Liver (tissue), 9 donors: ENCODE measurements around the gene EHD4. TPM values are rescaled to one million over a fixed set of nuclear protein-coding genes. Genes with fewer than 3 reads are reported as not detected.

Experiments used
- DNase-seq: peaks from one replicate; pipeline ENCODE4 v3.0.0-alpha.2; 2017; ENCODE audit warnings: low spot score
- H3K27ac ChIP-seq, 2 donors: one replicate each; pipeline ENCODE4 v1.7.0; 2013; ENCODE audit warnings: inconsistent platforms in 2 of 2, low read length in 2 of 2, control low read depth in 1 of 2, low read depth in 1 of 2, mild to moderate bottlenecking in 1 of 2
- H3K27me3 ChIP-seq, 4 donors: one replicate each; pipeline versions ENCODE4 v1.6.1 to v1.7.0; 2013; ENCODE audit warnings: low read length in 3 of 4, inconsistent platforms in 1 of 4, mild to moderate bottlenecking in 1 of 4, moderate library complexity in 1 of 4; ENCODE audit not compliant: control insufficient read depth in 4 of 4, insufficient read depth in 4 of 4
- H3K36me3 ChIP-seq, 4 donors: one replicate each; pipeline versions ENCODE4 v1.6.1 to v1.7.0; 2013; ENCODE audit warnings: low read length in 3 of 4, mild to moderate bottlenecking in 3 of 4, low read depth in 1 of 4, moderate library complexity in 1 of 4; ENCODE audit not compliant: control insufficient read depth in 4 of 4, insufficient read depth in 3 of 4
- H3K4me1 ChIP-seq, 4 donors: one replicate each; pipeline versions ENCODE4 v1.6.1 to v1.7.0; 2013; ENCODE audit warnings: low read length in 3 of 4, mild to moderate bottlenecking in 3 of 4, moderate library complexity in 1 of 4; ENCODE audit not compliant: control insufficient read depth in 4 of 4, insufficient read depth in 4 of 4
- H3K4me3 ChIP-seq, 3 donors: one replicate each; pipeline versions ENCODE4 v1.6.1 to v1.7.0; 2013; ENCODE audit warnings: low read length in 3 of 3, control low read depth in 1 of 3, low read depth in 1 of 3, mild to moderate bottlenecking in 1 of 3
- H3K9ac ChIP-seq, 2 donors: one replicate each; pipeline ENCODE4 v1.7.0; 2013; ENCODE audit warnings: low read length in 2 of 2, mild to moderate bottlenecking in 2 of 2, moderate library complexity in 2 of 2, control low read depth in 1 of 2, low read depth in 1 of 2
- H3K9me3 ChIP-seq, 4 donors: one replicate each; pipeline versions ENCODE4 v1.6.1 to v1.7.0; 2013; ENCODE audit warnings: low read length in 3 of 4; ENCODE audit not compliant: control insufficient read depth in 4 of 4
- EGR1 ChIP-seq, 2 donors: IDR thresholded peaks; 2 replicates each; pipeline ENCODE4 v1.6.1; 2016 to 2018; ENCODE audit warnings: antibody characterized with exemption in 2 of 2, low read depth in 2 of 2
- FOXA1 ChIP-seq: IDR thresholded peaks from 2 replicates; pipeline ENCODE4 v1.6.1; 2016; ENCODE audit warnings: antibody characterized with exemption
- FOXA2 ChIP-seq: IDR thresholded peaks from 2 replicates; pipeline ENCODE4 v1.6.1; 2016; ENCODE audit warnings: antibody characterized with exemption
- HNF4G ChIP-seq: IDR thresholded peaks from 2 replicates; pipeline ENCODE4 v1.6.1; 2016; ENCODE audit warnings: antibody characterized with exemption
- JUND ChIP-seq, 2 donors: IDR thresholded peaks; 2 replicates each; pipeline ENCODE4 v1.6.1; 2016; ENCODE audit warnings: antibody characterized with exemption in 2 of 2
- MAX ChIP-seq: IDR thresholded peaks from 2 replicates; pipeline ENCODE4 v1.6.1; 2016; ENCODE audit warnings: antibody characterized with exemption
- RAD21 ChIP-seq, 2 donors: IDR thresholded peaks; 2 replicates each; pipeline ENCODE4 v1.6.1; 2016; ENCODE audit warnings: antibody characterized with exemption in 2 of 2, mild to moderate bottlenecking in 2 of 2
- REST ChIP-seq: IDR thresholded peaks from 2 replicates; pipeline ENCODE4 v1.6.1; 2016; ENCODE audit warnings: antibody characterized with exemption, mild to moderate bottlenecking
- YY1 ChIP-seq: IDR thresholded peaks from 2 replicates; pipeline ENCODE4 v1.6.1; 2016; ENCODE audit warnings: antibody characterized with exemption, mild to moderate bottlenecking
- WGBS: extraction: QIAGEN DNeasy Blood & Tissue Kit; methylation state at CpG from one replicate; pipeline ENCODE4 v1.1.7; 2013; 5-methylcytosine and 5-hydroxymethylcytosine counted together
- polyA plus RNA-seq, 2 donors: library from polyadenylated mRNA; stranded (reverse) in 1 of 2; unstranded in 1 of 2; fragments of 200-250 nt in 1 of 2; fragments of >200 nt in 1 of 2; fragmentation: Nextera tagmentation in 1 of 2; extraction: Ambion mirVana in 1 of 2; gene quantifications; one replicate each; pipeline versions ENCODE4 v1.2.1 to v1.2.3, GENCODE V29; 2013 to 2015
- total RNA-seq, 2 donors: library from RNA; depleted of rRNA; stranded (reverse); fragments of >200 nt; gene quantifications; one replicate each; pipeline ENCODE4 v1.2.3, GENCODE V29; 2014
- donor health status: healthy.
- donor health status: healthy.
- donor health status: healthy.
- donor health status: healthy.
- donor health status: healthy.

The EHD4 gene
- total and polyA plus RNA-seq, 4 donors: 3.3 to 10.0 (median 6.2) TPM

DNA sequence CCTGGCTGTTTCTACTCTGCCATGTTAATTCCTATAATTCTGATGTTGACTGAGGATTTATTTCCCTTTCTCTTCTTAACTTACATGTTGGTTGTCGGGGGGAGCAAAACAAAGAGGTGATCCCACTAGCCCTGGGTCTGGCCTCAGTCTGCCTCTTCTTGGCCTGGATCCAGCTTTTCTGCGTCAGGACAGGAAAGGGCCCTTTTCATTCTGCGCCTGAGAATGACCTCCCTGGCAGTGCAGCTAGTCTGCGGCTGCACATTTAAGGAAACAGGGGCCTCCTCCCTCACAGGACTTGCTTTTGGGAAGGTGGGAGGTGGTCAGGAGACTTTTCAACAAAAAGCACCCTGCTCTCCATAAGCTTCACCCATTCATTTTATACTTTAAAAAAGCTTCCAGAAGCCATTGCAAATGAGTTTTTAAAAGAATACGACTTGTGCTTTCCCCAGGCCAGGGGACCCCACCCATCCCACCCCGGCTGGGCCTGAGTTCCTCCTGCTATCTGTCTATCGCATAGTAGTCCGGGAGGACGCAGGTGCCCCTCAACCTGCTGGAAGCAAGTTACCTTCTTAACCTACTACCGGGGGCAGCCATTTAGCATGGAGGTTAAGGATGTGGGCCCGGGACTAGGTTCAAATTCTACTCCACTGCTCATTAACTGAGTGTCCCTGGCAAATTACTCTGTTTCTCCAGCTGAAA lies 21.3 kb upstream of the EHD4 start (continued):
- TF ChIP-seq EGR1 (IDR thresholded peaks at IDR 0.05; ENCODE audit: low read depth in 2 of 2): no peak
- TF ChIP-seq RAD21 (IDR thresholded peaks at IDR 0.05): no peak
- TF ChIP-seq MAX: no peak

DNA sequence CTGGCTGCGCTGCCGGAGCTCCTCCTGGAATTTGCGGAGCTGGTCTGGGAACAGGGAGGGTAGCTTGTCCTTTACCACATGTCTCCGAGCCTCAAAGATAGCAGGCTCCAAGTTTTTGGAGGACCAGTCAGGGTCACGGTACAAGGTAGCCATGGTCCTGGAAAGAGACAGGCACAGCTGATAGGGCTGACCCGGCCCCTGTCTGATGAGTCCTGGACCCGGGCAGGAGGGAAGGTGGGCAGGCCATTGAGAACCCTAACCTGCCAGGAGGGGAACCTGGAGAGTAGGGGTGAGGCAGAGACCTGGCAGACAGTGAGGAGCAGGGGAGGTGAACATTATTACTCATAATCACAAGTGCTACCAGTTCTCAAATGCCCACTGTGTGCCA lies 20.4 kb upstream of the EHD4 start:
- WGBS: 90% methylated on average over 7 of the region's 7 CpGs
- no peak overlapping the region for H3K4me3 ChIP-seq
- no peaks in the 10 kb centered on the region for H3K9me3 ChIP-seq
- TF ChIP-seq FOXA2: no peak
- no peak for TF ChIP-seq YY1
- no peak for TF ChIP-seq FOXA1
- TF ChIP-seq REST: no peak
- H3K4me1 ChIP-seq: no peaks in the 10 kb centered on the region
- H3K36me3 ChIP-seq: no peaks in the 10 kb centered on the region
- no peak overlapping the region for H3K9ac ChIP-seq
- H3K27me3 ChIP-seq: no peaks in the 10 kb centered on the region
- DNase-seq: no peak
- no peak overlapping the region for H3K27ac ChIP-seq

GRCh38 chr15:41992151-41992802 lies 19.9 kb upstream of the EHD4 start:
- no peak overlapping the region for H3K9ac ChIP-seq
- H3K27me3 ChIP-seq: no peaks in the 10 kb centered on the region
- 93% methylated on average over 18 of the region's 18 CpGs for WGBS
- H3K36me3 ChIP-seq: no peaks in the 10 kb centered on the region
- TF ChIP-seq HNF4G: no peak
- DNase-seq: no peak
- H3K27ac ChIP-seq: no peak overlapping the region
- H3K4me1 ChIP-seq: no peaks in the 10 kb centered on the region
- no peak overlapping the region for H3K4me3 ChIP-seq
- H3K9me3 ChIP-seq: no peaks in the 10 kb centered on the region

GRCh38 chr15:41990691-41991090 lies 18.3 kb upstream of the EHD4 start:
- 68% methylated on average over 3 of the region's 3 CpGs for WGBS
- Histone ChIP-seq H3K27me3 (no peaks in the 10 kb centered on the region), H3K36me3 (no peaks in the 10 kb centered on the region), H3K4me1 (no peaks in the 10 kb centered on the region), H3K27ac (no peak overlapping the region), H3K9ac (no peak overlapping the region), H3K9me3 (no peaks in the 10 kb centered on the region), H3K4me3 (no peak overlapping the region)
- DNase-seq: no peak
- TF ChIP-seq JUND (IDR thresholded peaks at IDR 0.05): no peak
